Mesenchymal stem cell (in vitro differentiated cells and primary cell): Measurements from ENCODE around the gene ZNF366.
A peak's percentile ranks its signal among the peaks of the same experiment; 100 is the strongest.

ENCODE experiments used
- DNase-seq: peaks from one replicate; pipeline ENCODE4 v3.0.0-alpha.2; 2013
- H2AFZ ChIP-seq: one replicate; pipeline ENCODE4 v1.6.1; 2013; ENCODE audit warnings: low read depth, mild to moderate bottlenecking, control low read depth, inconsistent platforms, low read length, moderate library complexity
- H2AK5ac ChIP-seq: 2 replicates; pipeline ENCODE4 v1.6.1; 2013; ENCODE audit warnings: low read length, moderate library complexity, mild to moderate bottlenecking, inconsistent platforms; ENCODE audit not compliant: severe bottlenecking
- H2BK120ac ChIP-seq: one replicate; pipeline ENCODE4 v1.6.1; 2013; ENCODE audit warnings: low read depth, mild to moderate bottlenecking, inconsistent platforms, low read length, moderate library complexity
- H2BK12ac ChIP-seq, 2 experiments: one replicate each; pipeline ENCODE4 v1.6.1; 2013; ENCODE audit warnings: inconsistent platforms in 2 of 2, low read length in 2 of 2, mild to moderate bottlenecking in 2 of 2, moderate library complexity in 2 of 2, control low read depth in 1 of 2
- H2BK15ac ChIP-seq: one replicate; pipeline ENCODE4 v1.6.1; 2013; ENCODE audit warnings: mild to moderate bottlenecking, low read depth, inconsistent platforms; ENCODE audit not compliant: poor library complexity, severe bottlenecking
- H2BK5ac ChIP-seq: 2 replicates; pipeline ENCODE4 v1.6.1; 2013; ENCODE audit warnings: low read depth, mild to moderate bottlenecking, low read length, control low read depth, inconsistent platforms; ENCODE audit not compliant: poor library complexity, severe bottlenecking
- H3K14ac ChIP-seq, 2 experiments: one replicate each; pipeline ENCODE4 v1.6.1; 2013; ENCODE audit warnings: inconsistent platforms in 2 of 2, low read length in 2 of 2, control low read depth in 1 of 2, mild to moderate bottlenecking in 1 of 2, moderate library complexity in 1 of 2
- H3K18ac ChIP-seq, 2 experiments: one replicate each; pipeline ENCODE4 v1.6.1; 2013; ENCODE audit warnings: inconsistent platforms in 2 of 2, low read length in 2 of 2, control low read depth in 1 of 2, low read depth in 1 of 2, mild to moderate bottlenecking in 1 of 2
- H3K23ac ChIP-seq, 2 experiments: one replicate each; pipeline ENCODE4 v1.6.1; 2013; ENCODE audit warnings: inconsistent platforms in 2 of 2, low read length in 2 of 2, mild to moderate bottlenecking in 2 of 2, moderate library complexity in 2 of 2, control low read depth in 1 of 2
- H3K27ac ChIP-seq: 2 replicates; pipeline ENCODE4 v1.5.1; 2013; ENCODE audit warnings: mild to moderate bottlenecking, moderate library complexity, low read length, control low read depth, inconsistent platforms; ENCODE audit not compliant: poor library complexity, severe bottlenecking
- H3K27me3 ChIP-seq, 2 experiments: 2 replicates each; pipeline versions ENCODE4 v1.6.1 to v1.7.0; 2013; ENCODE audit warnings: low read length in 2 of 2, mild to moderate bottlenecking in 2 of 2, moderate library complexity in 2 of 2, control low read depth in 1 of 2, inconsistent platforms in 1 of 2; ENCODE audit not compliant: control insufficient read depth in 1 of 2, insufficient read depth in 1 of 2
- H3K36me3 ChIP-seq, 2 experiments: 2 replicates each; pipeline versions ENCODE4 v1.6.1 to v1.7.0; 2013; ENCODE audit warnings: low read length in 2 of 2, control low read depth in 1 of 2, inconsistent platforms in 1 of 2, low read depth in 1 of 2, mild to moderate bottlenecking in 1 of 2; ENCODE audit not compliant: insufficient read depth in 2 of 2, control insufficient read depth in 1 of 2
- H3K4ac ChIP-seq, 2 experiments: one replicate each; pipeline ENCODE4 v1.6.1; 2013; ENCODE audit warnings: inconsistent platforms in 2 of 2, low read length in 2 of 2, mild to moderate bottlenecking in 2 of 2, moderate library complexity in 2 of 2, control low read depth in 1 of 2, low read depth in 1 of 2
- H3K4me1 ChIP-seq: 2 replicates; pipeline ENCODE4 v1.6.1; 2013; ENCODE audit warnings: low read depth, low read length, control low read depth; ENCODE audit not compliant: control insufficient read depth, insufficient read depth
- H3K4me2 ChIP-seq: 2 replicates; pipeline ENCODE4 v1.6.1; 2013; ENCODE audit warnings: low read length, mild to moderate bottlenecking, inconsistent platforms; ENCODE audit not compliant: poor library complexity, severe bottlenecking
- H3K4me3 ChIP-seq, 2 experiments: 2 replicates each; pipeline versions ENCODE4 v1.5.1 to v1.7.0; 2013; ENCODE audit warnings: low read length in 2 of 2, mild to moderate bottlenecking in 2 of 2, control low read depth in 1 of 2, low read depth in 1 of 2; ENCODE audit not compliant: insufficient read depth in 1 of 2
- H3K79me1 ChIP-seq: replicated peaks from 2 replicates; pipeline ENCODE4 v1.6.1; 2013; ENCODE audit warnings: mild to moderate bottlenecking, control low read depth, low read length, inconsistent platforms; ENCODE audit not compliant: poor library complexity, severe bottlenecking
- H3K9ac ChIP-seq: 2 replicates; pipeline ENCODE4 v1.7.0; 2013; ENCODE audit warnings: mild to moderate bottlenecking, low read length, moderate library complexity
- H3K9me3 ChIP-seq: 2 replicates; pipeline ENCODE4 v1.7.0; 2013; ENCODE audit warnings: mild to moderate bottlenecking, low read length; ENCODE audit not compliant: control insufficient read depth
- H4K8ac ChIP-seq: one replicate; pipeline ENCODE4 v1.6.1; 2013; ENCODE audit warnings: inconsistent platforms, mild to moderate bottlenecking, low read length, moderate library complexity
- H4K91ac ChIP-seq: one replicate; pipeline ENCODE4 v1.6.1; 2013; ENCODE audit warnings: mild to moderate bottlenecking, low read length, inconsistent platforms
- WGBS: methylation state at CpG from one replicate; pipeline ENCODE4 v1.1.7; 2013; ENCODE audit warnings: mixed read lengths; 5-methylcytosine and 5-hydroxymethylcytosine counted together

The ZNF366 gene

DNA sequence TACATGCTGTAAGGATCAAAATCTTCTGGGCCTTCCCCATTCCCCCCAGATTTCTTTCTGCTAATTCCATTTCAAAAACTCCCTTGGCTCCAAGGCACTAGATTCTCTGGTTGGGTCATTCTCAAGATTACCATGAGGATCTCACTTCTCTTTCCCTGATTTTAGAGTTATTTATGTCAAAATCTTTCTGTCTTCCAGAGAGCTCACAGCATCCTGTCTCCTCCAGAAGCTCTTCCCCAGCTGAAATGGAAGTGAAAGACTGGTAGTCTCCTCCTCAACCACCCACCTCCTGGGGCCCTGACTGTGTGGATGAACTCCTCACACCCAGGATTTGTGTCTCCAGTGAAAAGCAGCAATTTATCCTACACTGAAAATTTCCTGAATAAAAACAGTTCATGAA lies 11.9 kb upstream of the ZNF366 start:
- Histone ChIP-seq H3K4me3 (no peak overlapping the region), H2BK15ac (no peak overlapping the region), H3K14ac (no peak overlapping the region), H3K9me3 (peaks cover 23% of the 10 kb centered on the region), H3K4ac (no peak overlapping the region), H4K91ac (no peak overlapping the region), H2AK5ac (no peak overlapping the region), H3K27me3 (no peaks in the 10 kb centered on the region), H2BK5ac (no peak overlapping the region), H2AFZ (no peak overlapping the region), H4K8ac (no peak overlapping the region), H3K9ac (no peak overlapping the region), H2BK12ac (no peak overlapping the region), H3K4me2 (no peak overlapping the region), H3K18ac (no peak overlapping the region), H3K23ac (no peak overlapping the region), H3K36me3 (no peaks in the 10 kb centered on the region), H3K79me1 (no peaks in the 10 kb centered on the region), H3K4me1 (no peaks in the 10 kb centered on the region), H3K27ac (no peak overlapping the region), H2BK120ac (no peak overlapping the region)
- DNase-seq = no peak

DNA sequence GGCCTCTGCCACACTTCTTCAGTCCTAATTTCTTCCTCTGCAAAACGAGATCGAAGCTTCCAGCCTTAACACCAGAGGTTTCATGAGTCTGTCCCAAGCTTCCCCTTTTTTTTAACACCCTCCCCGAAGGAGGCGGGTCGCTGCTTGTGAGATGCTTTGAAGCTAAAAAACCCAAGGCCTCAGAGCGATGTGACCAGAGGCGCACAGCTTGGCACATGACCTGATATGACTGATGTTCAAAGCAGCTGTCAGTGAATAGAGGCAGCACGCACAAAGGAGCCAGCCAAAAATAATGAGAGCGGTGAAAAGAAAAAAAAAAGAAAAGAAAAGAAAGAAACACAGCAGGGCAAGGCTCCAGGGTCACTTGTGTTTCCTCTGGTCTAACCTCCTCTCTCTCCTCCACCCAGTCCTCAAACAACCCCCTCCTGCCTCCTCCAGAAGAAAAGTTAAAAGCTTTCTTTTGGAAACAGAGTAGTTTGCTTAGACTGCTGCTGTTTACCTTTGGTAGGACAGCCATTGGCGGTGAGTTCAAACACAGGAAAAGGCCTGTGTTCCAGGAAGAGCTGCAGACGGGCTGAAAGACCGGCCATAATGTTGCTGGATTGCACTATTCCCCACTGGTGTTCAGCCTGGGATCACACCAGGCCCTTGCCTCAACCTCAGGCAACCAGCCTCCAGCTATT lies 10.9 kb upstream of the ZNF366 start:
- Histone ChIP-seq H3K4ac (no peak overlapping the region), H3K27me3 (no peaks in the 10 kb centered on the region), H2BK5ac (no peak overlapping the region), H3K14ac (no peak overlapping the region), H2AK5ac (no peak overlapping the region), H2AFZ (no peak overlapping the region), H3K23ac (no peak overlapping the region), H3K79me1 (no peaks in the 10 kb centered on the region), H3K4me1 (no peaks in the 10 kb centered on the region), H4K8ac (no peak overlapping the region), H3K4me2 (no peak overlapping the region), H4K91ac (no peak overlapping the region), H3K4me3 (peak overlapping the region in 1 of 2 experiments; percentile 28), H2BK12ac (no peak overlapping the region), H3K9me3 (peaks cover 23% of the 10 kb centered on the region), H3K27ac (no peak overlapping the region), H3K36me3 (no peaks in the 10 kb centered on the region), H2BK120ac (no peak overlapping the region), H3K18ac (no peak overlapping the region), H2BK15ac (no peak overlapping the region), H3K9ac (no peak overlapping the region)
- WGBS = 88% methylated on average over 10 of the region's 12 CpGs
- DNase-seq = no peak

DNA sequence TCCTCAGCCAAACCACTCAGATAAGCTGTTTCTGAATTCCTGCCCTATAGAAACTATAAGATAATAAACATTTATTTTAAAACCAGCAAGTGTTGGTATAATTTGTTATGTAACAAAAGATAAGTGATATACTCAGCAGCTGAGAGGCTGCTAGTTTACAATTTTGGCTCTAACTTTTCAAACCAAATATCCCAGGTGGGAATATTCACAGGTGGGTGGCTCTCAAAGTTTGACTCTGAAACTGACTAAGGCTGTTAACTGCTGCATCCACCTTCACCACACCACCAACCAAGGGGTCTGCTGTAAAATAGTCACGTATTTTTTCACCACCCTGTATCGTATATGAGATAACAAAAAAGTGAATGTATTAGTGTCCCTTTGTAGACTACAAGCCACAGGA lies 9.7 kb upstream of the ZNF366 start:
- H3K36me3 ChIP-seq = no peaks in the 10 kb centered on the region
- H3K9me3 ChIP-seq = peaks cover 18% of the 10 kb centered on the region
- H2BK15ac ChIP-seq = no peak overlapping the region
- H3K4me1 ChIP-seq = no peaks in the 10 kb centered on the region
- no peaks in the 10 kb centered on the region for H3K79me1 ChIP-seq
- H3K27me3 ChIP-seq = no peaks in the 10 kb centered on the region
- no peak overlapping the region for H2BK5ac ChIP-seq
- no peak overlapping the region for H3K23ac ChIP-seq
- H2AK5ac ChIP-seq = no peak overlapping the region
- no peak overlapping the region for H3K4me3 ChIP-seq
- H3K9ac ChIP-seq = no peak overlapping the region
- no peak for DNase-seq
- H3K4me2 ChIP-seq = no peak overlapping the region
- no peak overlapping the region for H3K14ac ChIP-seq
- no peak overlapping the region for H3K18ac ChIP-seq
- no peak overlapping the region for H2BK12ac ChIP-seq
- no peak overlapping the region for H2AFZ ChIP-seq
- whole genome bisulfite sequencing = no CpG with 5 or more reads among the region's 2 CpGs
- no peak overlapping the region for H2BK120ac ChIP-seq
- H3K4ac ChIP-seq = no peak overlapping the region
- H4K8ac ChIP-seq = no peak overlapping the region
- H4K91ac ChIP-seq = no peak overlapping the region
- no peak overlapping the region for H3K27ac ChIP-seq

DNA sequence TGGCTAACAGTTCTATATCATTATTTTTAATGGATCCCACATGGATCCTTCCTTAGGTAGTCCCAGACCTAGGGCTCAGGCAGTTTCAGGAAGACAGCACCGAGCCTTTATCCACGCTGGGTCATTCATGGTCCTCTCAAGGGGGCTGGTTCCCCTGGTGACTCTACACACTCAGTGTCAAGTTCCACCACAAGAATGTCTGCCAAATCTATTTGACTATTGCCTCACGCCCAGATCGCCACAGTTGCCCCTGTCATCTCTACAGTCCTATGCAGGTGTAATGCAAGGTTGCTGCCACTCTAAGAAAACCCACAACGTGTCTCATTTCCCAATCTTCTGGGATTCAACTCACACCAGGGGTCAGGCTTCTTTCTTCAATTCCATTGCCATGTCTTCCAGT lies 8.0 kb upstream of the ZNF366 start:
- no peak overlapping the region for H3K18ac ChIP-seq
- no peak overlapping the region for H4K8ac ChIP-seq
- H3K4me1 ChIP-seq = peaks cover 2% of the 10 kb centered on the region
- no peak overlapping the region for H2BK120ac ChIP-seq
- peak overlapping the region in 1 of 2 experiments; percentile 79 for H2BK12ac ChIP-seq
- no peak overlapping the region for H2BK15ac ChIP-seq
- H3K9ac ChIP-seq = no peak overlapping the region
- no peak overlapping the region for H3K14ac ChIP-seq
- H2BK5ac ChIP-seq = no peak overlapping the region
- H3K36me3 ChIP-seq = no peaks in the 10 kb centered on the region
- H4K91ac ChIP-seq = no peak overlapping the region
- H3K4me3 ChIP-seq = no peak overlapping the region
- H3K27me3 ChIP-seq = no peaks in the 10 kb centered on the region
- H2AFZ ChIP-seq = no peak overlapping the region
- no peak overlapping the region for H3K4ac ChIP-seq
- no peak overlapping the region for H3K23ac ChIP-seq
- DNase-seq = no peak
- H2AK5ac ChIP-seq = no peak overlapping the region
- no peaks in the 10 kb centered on the region for H3K79me1 ChIP-seq
- H3K9me3 ChIP-seq = peaks cover 16% of the 10 kb centered on the region
- H3K4me2 ChIP-seq = no peak overlapping the region
- WGBS = 93% methylated on average over 5 of the region's 5 CpGs
- H3K27ac ChIP-seq = no peak overlapping the region
